ENCODE measurements around the gene MLLT6.

Gene MLLT6

DNA sequence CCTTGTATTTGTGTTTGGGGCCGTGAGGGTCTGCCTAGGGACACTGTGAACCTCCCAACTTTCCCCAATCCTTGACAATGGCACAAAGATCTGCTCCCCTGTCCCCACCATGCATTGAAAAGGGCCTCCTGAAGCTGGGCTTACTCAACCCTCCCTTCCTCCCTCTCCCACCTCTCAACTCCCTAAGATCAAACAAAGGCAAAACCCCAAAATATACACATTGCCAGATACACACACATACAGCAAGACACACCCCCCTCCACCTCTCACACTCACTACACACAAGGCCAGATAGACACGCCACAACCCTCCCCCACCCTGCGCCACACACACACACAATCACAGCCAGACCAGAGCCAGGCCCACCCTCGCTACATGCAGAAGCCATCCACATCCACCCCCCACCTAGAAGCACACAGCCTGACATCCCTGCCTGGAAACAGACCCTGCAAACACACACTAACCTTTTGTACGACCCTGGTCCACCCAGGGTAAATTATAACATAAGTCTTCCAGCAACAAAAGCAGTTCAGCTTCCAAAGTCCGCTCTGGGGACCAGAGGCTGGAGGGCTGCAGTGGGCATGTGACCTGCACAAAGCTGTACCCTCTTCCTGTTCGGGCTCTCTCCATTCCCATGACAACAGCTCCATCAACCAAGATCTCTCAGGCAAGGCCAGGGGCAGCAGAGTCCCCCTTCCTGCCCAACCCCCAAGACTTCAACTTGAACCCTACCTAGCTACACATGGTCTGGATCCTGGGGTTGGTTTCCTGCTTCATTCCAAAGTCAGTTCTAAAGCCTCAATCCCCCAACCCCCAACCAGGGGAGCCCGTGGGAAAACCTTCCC lies 41.2 kb downstream of the MLLT6 start:
- Histone ChIP-seq H2BK15ac (ENCODE audit: low read depth, poor library complexity, severe bottlenecking) (no peak overlapping the region), H3K4me1 (ENCODE audit: control insufficient read depth, insufficient read depth, low read depth, low read length) (peaks cover 55% of the 10 kb centered on the region), H3K27ac (ENCODE audit: low read length, poor library complexity, severe bottlenecking) (no peak overlapping the region), H3K79me1 (replicated peaks; ENCODE audit: low read length, poor library complexity, severe bottlenecking) (peaks cover 10% of the 10 kb centered on the region), H4K91ac (ENCODE audit: low read length) (no peak overlapping the region), H3K4me3 (ENCODE audit: insufficient read depth in 1 of 2, low read depth in 1 of 2, low read length in 2 of 2) (peak overlapping the region in 1 of 2 experiments; percentile 95), H3K4ac (ENCODE audit: low read depth in 1 of 2, low read length in 2 of 2) (peak overlapping the region; percentile 7 to 37), H2AFZ (ENCODE audit: low read depth, low read length) (no peak overlapping the region), H2BK120ac (ENCODE audit: low read depth, low read length) (no peak overlapping the region), H3K9ac (ENCODE audit: low read length) (peak overlapping the region; percentile 95), H2BK12ac (ENCODE audit: low read length in 2 of 2) (peak overlapping the region in 1 of 2 experiments; percentile 45), H2AK5ac (ENCODE audit: low read length, severe bottlenecking) (no peak overlapping the region), H3K4me2 (ENCODE audit: low read length, poor library complexity, severe bottlenecking) (peak overlapping the region; percentile 86), H3K36me3 (ENCODE audit: control insufficient read depth in 1 of 2, insufficient read depth in 2 of 2, low read depth in 1 of 2, low read length in 2 of 2) (peaks cover 0 to 19% of the 10 kb centered on the region in 2 experiments), H4K8ac (ENCODE audit: low read length) (no peak overlapping the region), H3K27me3 (ENCODE audit: control insufficient read depth in 1 of 2, insufficient read depth in 1 of 2, low read length in 2 of 2) (no peaks in the 10 kb centered on the region), H2BK5ac (ENCODE audit: low read depth, low read length, poor library complexity, severe bottlenecking) (no peak overlapping the region), H3K23ac (ENCODE audit: low read length in 2 of 2) (no peak overlapping the region), H3K14ac (ENCODE audit: low read length in 2 of 2) (peak overlapping the region in 1 of 2 experiments; percentile 44), H3K9me3 (ENCODE audit: control insufficient read depth, low read length) (no peaks in the 10 kb centered on the region), H3K18ac (ENCODE audit: low read depth in 1 of 2, low read length in 2 of 2) (no peak overlapping the region)
- WGBS, result 41% methylated on average over 7 of the region's 8 CpGs
- no peak for DNase-seq

- Histone ChIP-seq H3K27me3 (ENCODE audit: control insufficient read depth in 1 of 2, insufficient read depth in 1 of 2, low read length in 2 of 2) (no peaks in the 10 kb centered on the region), H3K4ac (ENCODE audit: low read depth in 1 of 2, low read length in 2 of 2) (peak overlapping the region; percentile 7 to 34), H2BK12ac (ENCODE audit: low read length in 2 of 2) (peak overlapping the region in 1 of 2 experiments; percentile 33), H2AK5ac (ENCODE audit: low read length, severe bottlenecking) (no peak overlapping the region), H3K36me3 (ENCODE audit: control insufficient read depth in 1 of 2, insufficient read depth in 2 of 2, low read depth in 1 of 2, low read length in 2 of 2) (peaks cover 0 to 13% of the 10 kb centered on the region in 2 experiments), H3K18ac (ENCODE audit: low read depth in 1 of 2, low read length in 2 of 2) (peak overlapping the region; percentile 37 to 76), H2BK120ac (ENCODE audit: low read depth, low read length) (peak overlapping the region; percentile 86), H3K4me1 (ENCODE audit: control insufficient read depth, insufficient read depth, low read depth, low read length) (peaks cover 52% of the 10 kb centered on the region), H2BK15ac (ENCODE audit: low read depth, poor library complexity, severe bottlenecking) (peak overlapping the region; percentile 93), H4K91ac (ENCODE audit: low read length) (peak overlapping the region; percentile 78), H3K9ac (ENCODE audit: low read length) (peak overlapping the region; percentile 95), H3K23ac (ENCODE audit: low read length in 2 of 2) (peak overlapping the region in 1 of 2 experiments; percentile 19), H3K9me3 (ENCODE audit: control insufficient read depth, low read length) (no peaks in the 10 kb centered on the region), H3K4me3 (ENCODE audit: insufficient read depth in 1 of 2, low read depth in 1 of 2, low read length in 2 of 2) (peak overlapping the region; percentile 95 to 96), H2BK5ac (ENCODE audit: low read depth, low read length, poor library complexity, severe bottlenecking) (no peak overlapping the region), H3K4me2 (ENCODE audit: low read length, poor library complexity, severe bottlenecking) (peak overlapping the region; percentile 86), H3K14ac (ENCODE audit: low read length in 2 of 2) (peak overlapping the region in 1 of 2 experiments; percentile 37), H2AFZ (ENCODE audit: low read depth, low read length) (no peak overlapping the region), H3K27ac (ENCODE audit: low read length, poor library complexity, severe bottlenecking) (no peak overlapping the region), H4K8ac (ENCODE audit: low read length) (no peak overlapping the region), H3K79me1 (replicated peaks; ENCODE audit: low read length, poor library complexity, severe bottlenecking) (peaks cover 6% of the 10 kb centered on the region)
- no peak for DNase-seq
- WGBS, result 0% methylated on average over 8 of the region's 21 CpGs
These were observed 41.9 kb downstream of the MLLT6 start for GRCh38 chr17:38746849-38747462.

DNA sequence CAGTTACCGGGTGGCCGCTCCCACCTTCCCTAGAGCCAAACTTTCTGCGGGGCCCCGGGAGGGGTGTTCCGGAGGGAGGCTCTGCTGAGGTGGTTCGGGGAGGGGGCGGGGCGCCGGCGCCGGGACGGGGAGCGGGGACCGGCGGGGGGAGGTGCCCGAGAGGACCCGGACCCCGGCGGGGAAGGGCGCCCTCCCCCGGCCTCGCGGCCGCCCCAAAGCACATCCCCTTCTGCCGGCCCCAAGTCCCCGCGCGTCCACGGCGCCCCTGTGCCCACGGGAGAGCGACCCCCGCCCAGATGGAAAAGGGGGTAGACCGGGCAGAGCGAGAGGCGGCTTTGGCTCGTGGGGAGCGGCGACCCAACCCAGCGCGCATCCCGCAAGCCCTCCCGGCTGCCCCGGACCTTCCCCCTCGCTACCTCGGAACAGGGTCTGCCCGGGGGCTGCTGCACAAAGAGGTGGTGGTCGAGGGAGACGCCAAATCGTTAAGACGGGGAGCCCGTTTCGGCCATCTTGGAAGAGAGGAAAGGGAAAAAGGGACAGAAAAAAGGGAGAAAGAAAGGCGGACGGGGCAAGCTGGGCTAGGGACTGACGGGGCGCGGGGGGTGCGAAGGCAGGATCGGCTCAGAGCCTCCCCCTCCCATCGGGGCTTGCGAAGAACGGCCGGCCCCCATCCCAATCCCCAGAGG lies 42.5 kb downstream of the MLLT6 start:
- WGBS, result 0% methylated on average over 43 of the region's 64 CpGs
- H3K4me1 ChIP-seq (ENCODE audit: control insufficient read depth, insufficient read depth, low read depth, low read length), result peaks cover 48% of the 10 kb centered on the region
- H3K4me3 ChIP-seq (ENCODE audit: insufficient read depth in 1 of 2, low read depth in 1 of 2, low read length in 2 of 2), result peak overlapping the region; percentile 95 to 96
- no peak overlapping the region for H2BK5ac ChIP-seq (ENCODE audit: low read depth, low read length, poor library complexity, severe bottlenecking)
- no peaks in the 10 kb centered on the region for H3K9me3 ChIP-seq (ENCODE audit: control insufficient read depth, low read length)
- peak overlapping the region in 1 of 2 experiments; percentile 84 for H2BK12ac ChIP-seq (ENCODE audit: low read length in 2 of 2)
- peak overlapping the region; percentile 91 to 96 for H3K18ac ChIP-seq (ENCODE audit: low read depth in 1 of 2, low read length in 2 of 2)
- no peak overlapping the region for H2AK5ac ChIP-seq (ENCODE audit: low read length, severe bottlenecking)
- H3K27ac ChIP-seq (ENCODE audit: low read length, poor library complexity, severe bottlenecking), result peak overlapping the region; percentile 8
- H3K4me2 ChIP-seq (ENCODE audit: low read length, poor library complexity, severe bottlenecking), result peak overlapping the region; percentile 86
- peak overlapping the region; percentile 90 to 96 for H3K4ac ChIP-seq (ENCODE audit: low read depth in 1 of 2, low read length in 2 of 2)
- H4K91ac ChIP-seq (ENCODE audit: low read length), result peak overlapping the region; percentile 91
- no peaks in the 10 kb centered on the region for H3K27me3 ChIP-seq (ENCODE audit: control insufficient read depth in 1 of 2, insufficient read depth in 1 of 2, low read length in 2 of 2)
- DNase-seq, result peak; percentile 48
- H3K23ac ChIP-seq (ENCODE audit: low read length in 2 of 2), result peak overlapping the region in 1 of 2 experiments; percentile 20
- H3K36me3 ChIP-seq (ENCODE audit: control insufficient read depth in 1 of 2, insufficient read depth in 2 of 2, low read depth in 1 of 2, low read length in 2 of 2), result peaks cover 0 to 12% of the 10 kb centered on the region in 2 experiments
- peak overlapping the region; percentile 92 for H4K8ac ChIP-seq (ENCODE audit: low read length)
- peak overlapping the region in 1 of 2 experiments; percentile 89 for H3K14ac ChIP-seq (ENCODE audit: low read length in 2 of 2)
- peak overlapping the region; percentile 86 for H2BK120ac ChIP-seq (ENCODE audit: low read depth, low read length)
- H3K9ac ChIP-seq (ENCODE audit: low read length), result peak overlapping the region; percentile 95
- H3K79me1 ChIP-seq (replicated peaks; ENCODE audit: low read length, poor library complexity, severe bottlenecking), result peaks cover 6% of the 10 kb centered on the region
- H2AFZ ChIP-seq (ENCODE audit: low read depth, low read length), result no peak overlapping the region
- peak overlapping the region; percentile 93 for H2BK15ac ChIP-seq (ENCODE audit: low read depth, poor library complexity, severe bottlenecking)
